GM18526 (cell line): ENCODE results near the gene LARGE1.

Source experiments
- POLR2A ChIP-seq: IDR thresholded peaks from 3 replicates; pipeline ENCODE4 v1.6.1; 2011; ENCODE audit not compliant: insufficient read length; ENCODE audit errors: extremely low read depth

LARGE1 gene

DNA sequence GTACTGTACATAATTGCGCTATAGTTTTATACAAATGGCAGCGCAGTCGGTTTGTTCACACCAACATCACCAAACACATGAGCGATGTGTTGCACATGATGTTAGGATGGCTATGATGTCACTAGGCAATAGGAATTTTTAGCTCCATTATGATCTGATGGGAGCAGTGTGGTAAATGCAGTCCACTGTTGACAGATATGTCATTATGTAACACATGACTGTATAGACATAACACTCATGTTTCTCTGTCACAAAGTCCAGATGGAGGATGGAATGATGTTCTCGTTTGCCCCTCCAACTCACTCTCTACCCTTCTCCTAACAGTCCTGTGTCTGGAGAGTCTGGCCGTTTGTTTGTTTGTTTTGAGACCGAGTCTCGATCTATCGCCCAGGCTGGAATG lies 288.5 kb downstream of the LARGE1 start:
- TF ChIP-seq POLR2A: no peak

DNA sequence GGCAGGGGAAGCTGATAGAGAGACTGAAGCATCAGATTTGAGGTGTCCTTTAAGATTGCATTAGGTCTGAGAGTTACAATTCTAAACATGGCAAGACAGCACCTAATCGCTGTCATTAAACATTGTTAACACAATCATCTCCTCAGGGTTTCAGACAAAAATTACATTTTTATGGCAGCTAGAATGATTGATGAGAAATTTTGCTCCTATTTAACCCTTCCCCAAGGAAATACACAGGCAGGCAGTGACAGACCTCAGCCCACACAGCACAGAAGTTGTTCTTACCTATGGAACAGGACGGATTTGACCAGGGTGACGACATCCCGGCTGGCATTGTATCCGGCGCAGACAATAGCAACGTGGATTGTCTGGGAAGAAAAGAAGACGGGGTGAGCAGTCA lies 294.3 kb downstream of the LARGE1 start:
- TF ChIP-seq POLR2A: no peak

DNA sequence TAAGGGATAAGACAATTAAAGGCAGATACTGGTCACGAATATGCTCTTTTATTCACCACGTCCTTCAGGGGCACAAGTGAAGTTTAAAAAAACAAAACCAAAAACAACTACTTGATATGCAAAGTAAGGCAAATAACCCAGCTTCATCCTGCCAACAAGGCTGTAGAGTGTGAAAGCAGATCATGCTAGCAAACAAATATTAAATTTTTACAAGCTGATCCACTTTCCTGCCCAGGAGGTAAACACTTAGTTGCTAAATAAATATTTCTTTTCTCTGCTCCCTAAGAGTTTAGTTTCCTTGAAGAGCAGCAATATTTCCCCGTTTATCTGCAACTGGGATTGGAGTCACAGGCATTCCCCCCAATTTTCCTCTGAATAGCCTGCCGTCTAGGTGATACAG lies 300.2 kb downstream of the LARGE1 start:
- no peak for TF ChIP-seq POLR2A

DNA sequence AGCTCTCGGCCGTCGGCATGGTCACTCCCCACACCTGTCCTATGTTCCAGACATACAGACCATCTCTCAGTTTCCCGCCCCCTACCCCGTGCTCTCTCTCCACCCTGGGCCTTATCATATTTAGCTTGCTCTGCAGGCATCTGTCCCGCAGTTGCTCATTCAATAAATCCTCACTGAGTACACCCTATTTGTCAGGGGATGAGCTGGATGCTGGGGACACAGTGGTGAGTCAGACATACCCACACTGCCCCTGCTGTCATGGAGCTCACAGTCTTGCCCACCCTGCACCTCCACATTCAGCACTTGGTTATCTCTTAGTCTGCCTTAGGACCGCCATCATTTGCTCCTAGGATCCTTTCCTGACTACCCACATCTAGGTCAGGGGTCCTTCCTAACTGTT lies 313.8 kb downstream of the LARGE1 start:
- no peak for TF ChIP-seq POLR2A

DNA sequence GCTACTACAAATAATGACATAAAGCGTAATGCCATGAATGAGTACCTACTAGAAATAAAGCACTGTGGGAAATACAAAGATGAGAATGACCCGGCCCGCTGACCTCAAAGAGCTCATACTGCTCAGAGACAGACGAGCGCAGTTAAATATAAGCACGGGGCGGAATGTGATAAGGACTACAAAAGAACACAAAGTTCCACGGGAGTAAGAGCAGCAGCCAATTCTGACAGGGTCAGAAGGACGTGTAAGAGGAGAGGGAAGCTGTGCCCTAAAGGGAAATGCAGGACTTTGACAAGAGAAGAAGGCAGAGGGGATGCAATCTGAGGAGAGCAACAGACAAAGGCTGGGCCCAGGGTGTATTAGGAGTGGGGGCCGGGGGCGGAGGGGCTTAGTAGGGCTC lies 314.6 kb downstream of the LARGE1 start:
- no peak for TF ChIP-seq POLR2A

DNA sequence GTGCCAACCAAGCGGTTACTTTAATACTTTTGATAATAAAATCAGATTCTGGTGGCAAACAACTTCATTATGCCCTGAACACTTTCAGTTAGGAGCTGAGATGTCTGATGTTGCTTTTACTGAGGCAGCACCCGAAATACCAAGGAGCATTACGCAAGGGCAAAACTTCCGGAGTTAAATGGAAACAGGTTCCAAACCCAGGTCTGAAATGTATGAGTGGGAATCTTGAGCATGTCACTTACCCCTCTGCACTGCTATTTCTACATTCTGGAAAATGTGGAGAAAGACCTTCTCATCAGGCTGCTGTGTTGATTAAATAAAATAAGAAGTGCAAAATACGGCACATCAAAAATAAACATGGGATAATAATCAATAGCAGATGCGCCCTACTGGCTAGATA lies 315.1 kb downstream of the LARGE1 start:
- no peak for TF ChIP-seq POLR2A

DNA sequence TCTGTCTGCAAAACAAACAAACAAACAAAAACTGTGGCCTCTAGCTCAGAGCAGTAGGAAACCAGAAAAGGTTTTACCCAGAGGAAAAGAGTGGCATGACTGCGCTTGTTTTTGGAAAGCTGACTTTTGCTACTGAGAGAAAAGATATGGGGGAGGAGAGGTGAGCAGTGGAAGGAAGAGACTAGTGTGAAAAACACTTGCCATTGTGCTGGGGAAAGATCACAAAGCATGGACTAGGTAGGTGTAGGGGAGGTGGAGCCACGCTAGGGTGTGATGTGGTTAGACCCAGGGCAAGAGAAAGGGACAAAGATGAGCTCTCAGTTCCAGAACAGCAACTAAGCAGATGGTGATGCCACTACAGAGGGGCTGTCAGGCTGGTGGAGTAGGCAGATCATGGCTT lies 319.2 kb downstream of the LARGE1 start:
- no peak for TF ChIP-seq POLR2A

DNA sequence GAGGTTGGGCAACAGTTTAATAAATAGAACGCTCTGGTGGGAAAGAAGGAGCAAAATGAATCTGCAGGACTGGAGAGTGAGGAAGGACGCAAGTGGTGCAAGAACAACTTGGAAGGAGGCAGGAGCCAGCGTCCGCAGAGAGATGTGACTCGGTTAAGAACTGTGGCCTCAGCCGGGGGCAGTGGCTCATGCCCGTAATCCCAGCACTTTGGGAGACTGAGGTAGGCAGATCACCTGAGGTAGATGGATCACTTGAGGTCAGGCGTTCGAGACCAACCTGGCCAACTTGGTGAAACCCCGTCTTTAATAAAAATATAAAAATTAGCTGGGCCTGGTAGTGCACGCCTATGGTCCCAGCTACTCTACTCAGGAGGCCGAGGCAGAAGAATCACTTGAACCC lies 319.7 kb downstream of the LARGE1 start:
- no peak for TF ChIP-seq POLR2A

DNA sequence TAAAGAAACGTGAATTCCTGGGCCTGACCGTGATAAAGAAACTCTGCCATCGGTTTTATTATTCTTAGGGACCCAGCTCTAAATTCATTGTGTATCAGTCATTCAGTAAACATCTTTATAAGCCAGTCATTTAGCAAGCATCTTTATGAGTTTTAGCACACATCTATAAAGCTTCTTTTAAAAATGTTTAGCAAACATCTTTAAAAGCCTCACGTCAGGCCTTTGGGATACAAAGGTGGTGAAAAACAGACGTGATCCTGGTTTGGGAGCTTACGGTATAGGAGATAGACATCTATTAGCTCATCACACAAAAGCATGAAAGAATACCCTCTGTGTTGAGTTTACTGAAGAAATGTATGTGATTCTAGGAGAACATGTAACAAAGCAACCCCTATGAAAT lies 320.2 kb downstream of the LARGE1 start:
- no peak for TF ChIP-seq POLR2A

DNA sequence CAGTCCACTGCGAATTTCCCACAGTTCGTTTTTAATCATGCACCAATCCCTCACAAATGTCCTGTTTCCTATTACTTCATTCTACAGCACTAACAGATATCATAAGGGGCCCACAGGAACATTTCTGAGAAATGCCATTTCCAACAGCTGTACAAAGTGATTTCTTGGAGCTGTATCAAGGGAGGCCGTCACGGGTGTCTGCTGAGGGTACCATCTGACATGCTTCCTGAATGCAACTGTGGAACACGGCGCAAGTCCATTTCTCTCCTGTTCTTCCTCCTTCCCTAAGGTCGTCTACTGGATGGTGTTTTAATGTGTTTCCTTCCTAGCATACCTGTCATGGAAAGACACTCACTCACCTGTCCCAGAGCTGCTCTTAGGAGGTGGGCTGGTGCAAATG lies 320.7 kb downstream of the LARGE1 start:
- no peak for TF ChIP-seq POLR2A

DNA sequence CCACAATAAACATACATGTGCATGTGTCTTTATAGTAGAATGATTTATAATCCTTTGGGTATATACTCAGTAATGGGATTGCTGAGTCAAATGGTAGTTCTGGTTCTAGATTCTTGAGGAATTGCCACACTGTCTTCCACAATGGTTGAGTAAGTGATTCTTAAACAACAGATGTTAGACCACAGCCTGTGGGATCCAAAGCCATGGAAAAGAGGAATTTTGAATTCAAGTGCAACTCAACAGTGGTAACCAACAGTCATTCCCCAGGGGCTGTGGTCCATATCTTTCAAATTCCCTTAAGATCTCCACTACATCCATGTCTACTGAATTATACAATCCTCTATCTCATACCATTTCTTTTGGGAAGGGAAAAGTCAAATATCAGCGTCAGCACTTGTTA lies 321.5 kb downstream of the LARGE1 start:
- TF ChIP-seq POLR2A: no peak

DNA sequence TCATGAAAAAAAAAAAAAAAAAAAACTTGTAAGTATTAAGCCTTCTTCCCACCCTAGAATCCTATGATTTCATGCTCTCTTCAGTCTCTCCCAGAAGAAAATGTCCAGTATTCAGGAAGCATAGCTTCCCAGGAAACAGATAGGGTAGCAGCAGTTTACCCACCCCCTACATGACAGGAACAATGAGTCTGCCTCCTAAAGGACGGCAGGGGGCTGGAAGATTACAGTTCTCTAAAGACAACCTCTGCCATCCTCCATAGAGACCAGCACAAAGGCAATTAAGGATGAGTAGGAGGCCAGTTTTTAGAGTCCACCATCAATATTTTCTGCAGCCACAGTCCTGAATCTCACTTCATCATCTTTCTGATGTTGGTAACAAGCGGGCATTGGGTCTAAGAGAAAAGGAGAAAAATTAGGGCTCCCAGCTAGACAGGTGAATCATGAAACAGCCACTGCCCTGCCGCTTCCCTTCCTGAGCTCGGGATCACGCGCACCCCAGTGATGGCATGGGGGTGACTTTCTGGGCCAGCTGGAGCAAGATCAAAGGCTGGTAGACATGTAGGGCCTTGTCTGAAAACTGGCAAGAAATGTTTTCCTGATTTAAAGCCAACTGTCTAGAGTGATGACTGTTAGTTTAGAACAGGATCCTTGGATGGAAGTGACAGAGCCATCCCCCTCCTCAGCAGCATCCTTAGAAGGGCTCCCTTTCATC lies 322.8 kb downstream of the LARGE1 start:
- no peak for TF ChIP-seq POLR2A

DNA sequence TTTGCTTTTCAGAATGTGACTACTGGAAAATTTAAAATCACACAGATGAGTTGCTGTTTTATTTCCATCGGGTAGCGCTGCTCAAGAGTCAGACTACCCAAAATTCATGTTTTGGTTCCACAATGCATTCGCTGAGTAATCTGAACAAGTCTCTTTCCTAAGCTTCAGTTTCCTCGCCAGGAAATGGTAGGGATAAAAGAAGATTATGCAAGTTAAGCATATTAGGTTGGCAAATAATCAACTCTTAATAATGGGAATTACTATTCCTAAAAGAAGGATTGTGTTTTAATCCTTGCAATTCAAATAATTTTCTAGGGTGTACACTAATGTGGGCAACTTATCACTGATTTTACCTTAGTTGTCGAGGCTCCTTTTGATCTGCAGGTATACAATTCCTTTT lies 326.5 kb downstream of the LARGE1 start:
- TF ChIP-seq POLR2A: no peak

DNA sequence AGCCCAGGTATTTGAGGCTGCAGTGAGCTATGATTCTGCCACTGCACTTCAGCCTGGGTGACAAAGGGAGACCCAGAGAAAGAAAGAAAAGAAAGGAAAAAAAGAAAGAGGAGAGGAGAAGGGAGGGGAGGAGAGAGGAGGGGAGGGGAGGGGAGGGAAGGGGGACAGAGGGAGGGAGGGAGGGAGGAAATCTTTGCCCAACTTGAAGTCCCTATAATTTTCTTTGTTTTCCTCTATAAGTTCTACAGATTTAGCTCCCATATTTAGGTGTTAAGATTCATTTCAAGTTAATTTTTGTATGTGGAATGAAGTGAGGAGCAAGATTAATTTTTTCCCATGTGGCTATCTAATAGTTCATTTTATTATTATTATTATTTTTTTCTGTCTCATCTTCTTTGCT lies 328.3 kb downstream of the LARGE1 start:
- no peak for TF ChIP-seq POLR2A

DNA sequence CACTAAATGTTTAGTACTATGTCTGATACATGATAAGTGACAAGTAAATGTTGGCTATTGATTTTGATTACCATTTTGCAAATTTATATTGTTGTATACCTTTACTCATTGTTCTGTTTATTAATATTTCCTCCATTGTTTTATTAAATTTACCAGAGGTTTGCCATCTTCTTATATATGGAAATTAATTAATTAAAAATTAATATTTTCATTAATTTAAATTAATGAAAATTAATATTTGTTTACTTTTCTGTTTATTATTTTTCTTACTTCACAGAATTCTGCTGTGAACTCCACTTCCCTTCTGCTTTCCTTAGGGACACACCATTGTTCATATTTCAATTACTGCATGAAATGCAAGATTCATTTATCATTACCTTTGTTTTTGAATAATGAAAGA lies 331.0 kb downstream of the LARGE1 start:
- TF ChIP-seq POLR2A: no peak

DNA sequence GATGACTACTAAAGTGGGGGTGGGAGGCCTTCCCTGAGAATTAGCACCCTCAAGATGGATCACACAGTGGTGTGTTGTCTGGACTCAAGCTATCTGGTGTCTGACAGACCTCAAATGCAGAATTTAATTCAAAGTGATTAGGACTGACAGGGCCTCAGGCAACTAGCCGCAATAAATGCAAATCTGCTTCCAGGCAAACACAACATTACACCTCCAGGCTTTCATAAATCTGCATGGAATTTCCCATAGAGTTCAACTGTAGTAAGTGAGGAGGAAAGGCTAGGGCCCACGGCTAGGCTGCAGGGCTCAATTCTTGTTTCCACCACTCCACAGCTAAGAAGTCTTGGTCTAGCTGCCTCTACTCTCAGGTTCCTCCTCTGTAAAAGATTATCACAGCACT lies 331.4 kb downstream of the LARGE1 start:
- TF ChIP-seq POLR2A: no peak

DNA sequence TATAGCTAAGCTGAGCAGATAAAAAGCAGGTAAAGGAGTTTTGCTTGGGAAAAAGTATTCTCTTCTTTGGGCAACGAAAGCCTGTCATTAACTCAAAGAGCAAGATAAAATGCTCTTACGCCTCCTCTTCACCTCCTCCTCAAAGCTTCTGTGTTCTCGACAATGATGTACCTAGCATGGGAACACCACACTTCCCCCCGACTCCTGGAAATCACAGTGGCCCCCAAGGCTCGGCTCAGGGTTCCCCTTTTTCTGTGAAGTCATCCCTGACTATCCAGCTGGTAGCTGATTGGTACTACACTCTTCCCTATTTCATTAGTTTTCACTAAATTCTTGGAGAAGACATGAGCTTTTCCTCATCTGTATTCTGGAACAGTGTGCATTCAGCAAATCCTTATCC lies 336.1 kb downstream of the LARGE1 start:
- TF ChIP-seq POLR2A: no peak
